ENCODE measurements around the gene ECHDC1.
"Not testable (repeated sequence)": the region's sequence is repeated elsewhere in the genome, so short reads cannot be mapped to it uniquely, and the experiment has no call there.

DNA sequence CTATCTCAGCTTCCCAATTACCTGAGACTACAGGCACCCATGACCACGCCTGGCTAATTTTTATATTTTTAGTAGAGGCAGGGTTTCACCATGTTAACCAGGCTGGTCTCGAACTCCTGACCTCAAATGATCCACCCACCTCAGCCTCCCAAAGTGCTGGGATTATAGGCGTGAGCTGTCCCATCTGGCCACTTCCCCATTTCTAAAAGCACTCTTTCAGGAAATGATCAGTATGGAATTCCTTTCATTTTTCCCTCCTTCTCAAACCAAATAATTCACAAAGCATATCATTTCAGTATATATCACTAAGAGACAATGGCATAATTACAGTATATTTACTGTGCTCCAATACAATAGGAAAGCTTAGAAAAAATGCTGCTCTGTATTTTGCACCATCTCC lies 12.2 kb downstream of the ECHDC1 start:
- TF ChIP-seq, protein P1, sequence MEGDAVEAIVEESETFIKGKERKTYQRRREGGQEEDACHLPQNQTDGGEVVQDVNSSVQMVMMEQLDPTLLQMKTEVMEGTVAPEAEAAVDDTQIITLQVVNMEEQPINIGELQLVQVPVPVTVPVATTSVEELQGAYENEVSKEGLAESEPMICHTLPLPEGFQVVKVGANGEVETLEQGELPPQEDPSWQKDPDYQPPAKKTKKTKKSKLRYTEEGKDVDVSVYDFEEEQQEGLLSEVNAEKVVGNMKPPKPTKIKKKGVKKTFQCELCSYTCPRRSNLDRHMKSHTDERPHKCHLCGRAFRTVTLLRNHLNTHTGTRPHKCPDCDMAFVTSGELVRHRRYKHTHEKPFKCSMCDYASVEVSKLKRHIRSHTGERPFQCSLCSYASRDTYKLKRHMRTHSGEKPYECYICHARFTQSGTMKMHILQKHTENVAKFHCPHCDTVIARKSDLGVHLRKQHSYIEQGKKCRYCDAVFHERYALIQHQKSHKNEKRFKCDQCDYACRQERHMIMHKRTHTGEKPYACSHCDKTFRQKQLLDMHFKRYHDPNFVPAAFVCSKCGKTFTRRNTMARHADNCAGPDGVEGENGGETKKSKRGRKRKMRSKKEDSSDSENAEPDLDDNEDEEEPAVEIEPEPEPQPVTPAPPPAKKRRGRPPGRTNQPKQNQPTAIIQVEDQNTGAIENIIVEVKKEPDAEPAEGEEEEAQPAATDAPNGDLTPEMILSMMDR (IDR thresholded peaks at IDR 0.05; ENCODE audit: borderline replicate concordance, extremely low read depth, low read length, poor library complexity, severe bottlenecking): not testable (repeated sequence)
- TF ChIP-seq EZH2 (IDR thresholded peaks at IDR 0.05; ENCODE audit: borderline replicate concordance, low read depth, low read length, severe bottlenecking): not testable (repeated sequence)

Measured in DND-41 (cell line).